Activated CD8-positive, alpha-beta memory T cell treated with anti-CD3 and anti-CD28 coated beads, Interleukin-2, amount 50 U/mL, for 1 hour (primary cell): Measurements from ENCODE around the gene GLIPR2.

Experiments
- DNase-seq: peaks from one replicate; pipeline ENCODE4 v3.0.0-alpha.2; 2020; ENCODE audit errors: extremely low read depth

Gene GLIPR2

GRCh38 chr9:36194326-36195000 is 57.9 kb downstream of the GLIPR2 start:
- DNase-seq = no peak

GRCh38 chr9:36204906-36205547 is 68.5 kb downstream of the GLIPR2 start:
- DNase-seq = no peak

- DNase-seq = no peak
Observed at GRCh38 chr9:36207016-36207415, 70.5 kb downstream of the GLIPR2 start.

DNA sequence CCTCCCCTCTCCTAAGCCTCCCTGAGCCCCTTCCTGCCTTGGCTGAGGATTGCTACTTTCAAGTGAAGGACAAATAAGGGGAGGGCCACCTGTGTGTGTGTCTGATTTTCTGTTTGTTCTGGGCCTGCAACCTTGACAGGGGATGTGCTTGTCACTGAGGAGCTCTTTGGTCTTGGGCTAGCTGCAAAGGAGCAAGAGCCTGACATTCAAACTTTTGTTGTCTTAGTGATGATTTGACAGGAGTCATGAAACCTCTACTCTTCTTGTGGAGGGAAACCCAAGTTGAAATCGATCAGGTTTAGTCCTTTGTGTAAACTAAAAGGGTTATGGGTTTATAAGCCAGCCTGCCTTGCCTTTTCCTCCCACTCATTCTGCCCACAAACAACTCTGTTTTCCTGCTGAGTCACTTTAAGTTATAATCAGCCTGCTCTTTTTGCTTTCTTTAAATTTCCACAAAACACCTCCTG is 71.0 kb downstream of the GLIPR2 start:
- no peak for DNase-seq

GRCh38 chr9:36208521-36209253 is 72.2 kb downstream of the GLIPR2 start:
- no peak for DNase-seq

DNA sequence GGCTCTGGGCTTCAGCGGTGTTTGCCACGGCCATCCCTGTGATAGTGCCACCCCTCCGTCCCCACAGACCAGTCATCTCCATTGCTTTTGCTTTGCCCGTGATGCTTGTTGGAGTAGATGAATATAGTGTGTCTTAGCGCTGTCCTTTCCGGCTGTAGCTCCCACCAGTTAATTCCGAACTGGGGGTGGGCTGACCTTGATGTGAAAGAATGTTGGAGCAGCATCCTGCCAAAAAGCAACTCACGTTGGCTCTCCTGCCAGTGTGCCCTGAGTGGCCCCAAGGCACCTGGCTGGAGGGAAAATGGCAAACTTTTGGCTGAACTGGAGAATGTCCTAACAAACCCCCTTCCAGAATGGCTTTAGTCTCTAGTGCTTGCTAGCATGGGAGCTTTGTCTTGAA is 74.2 kb downstream of the GLIPR2 start:
- no peak for DNase-seq

GRCh38 chr9:36211510-36211909 is 75.0 kb downstream of the GLIPR2 start:
- no peak for DNase-seq

DNA sequence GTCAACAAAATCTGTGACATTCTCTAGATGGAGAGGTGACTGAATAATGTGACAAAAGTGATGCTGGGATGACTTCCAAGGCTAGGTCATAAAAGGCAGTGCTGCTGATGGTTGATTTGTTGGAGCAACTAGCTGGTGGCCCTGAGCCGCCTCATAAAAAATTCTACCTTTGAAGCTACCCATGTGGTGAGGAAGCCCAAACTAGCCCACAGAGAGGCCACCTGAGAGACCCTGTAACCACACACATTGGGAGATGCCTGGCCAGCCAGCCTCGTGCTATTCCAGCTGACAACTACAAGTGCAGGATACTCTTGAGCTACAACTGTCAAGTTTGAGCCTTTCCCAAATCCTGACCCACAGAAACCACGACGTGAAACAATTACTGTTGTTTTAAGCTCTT is 76.9 kb downstream of the GLIPR2 start:
- DNase-seq = no peak
